Thyroid gland (tissue), 4 donors: ENCODE data around the gene LSM7. TPM values are rescaled to one million over a fixed set of nuclear protein-coding genes. Genes with fewer than 3 reads are reported as not detected.

Experiments used
- DNase-seq, 2 donors: peaks; one replicate each; pipeline ENCODE4 v3.0.0-alpha.2; 2019
- H3K27ac ChIP-seq, 3 donors: fragments of 200-600 bp; sonication (generic); 1 replicate in 2 of 3; 2 replicates in 1 of 3; pipeline ENCODE4 v1.5.1; 2016 to 2019; ENCODE audit warnings: mild to moderate bottlenecking in 1 of 3, moderate library complexity in 1 of 3
- H3K27me3 ChIP-seq: fragments of 200-600 bp; sonication (generic); one replicate; pipeline ENCODE4 v1.5.1; 2019
- H3K36me3 ChIP-seq, 2 donors: fragments of 200-600 bp; sonication (generic); one replicate each; pipeline ENCODE4 v1.5.1; 2016 to 2019
- H3K4me1 ChIP-seq, 2 donors: fragments of 200-600 bp; sonication (generic); one replicate each; pipeline ENCODE4 v1.5.1; 2017 to 2019
- H3K4me3 ChIP-seq, 3 donors: fragments of 200-600 bp; sonication (generic); replicated peaks in 1 of 3; 1 replicate in 2 of 3; 2 replicates in 1 of 3; pipeline ENCODE4 v1.5.1; 2016; ENCODE audit warnings: mild to moderate bottlenecking in 1 of 3
- H3K9me3 ChIP-seq: fragments of 200-600 bp; sonication (generic); one replicate; pipeline ENCODE4 v1.5.1; 2017
- POLR2A ChIP-seq, 2 donors: fragments of 450-650 bp; IDR thresholded peaks; one replicate each; pipeline ENCODE4 v1.6.1; 2017; ENCODE audit warnings: antibody characterized with exemption in 2 of 2, mild to moderate bottlenecking in 2 of 2, moderate library complexity in 1 of 2
- WGBS, 2 donors: methylation state at CpG; one replicate each; pipeline ENCODE4 v1.1.5; 2017; 5-methylcytosine and 5-hydroxymethylcytosine counted together
- intact Hi-C: fragments of 100-400 bp; cut with DNase I; formaldehyde crosslinking; loops from one replicate; pipeline ENCODE4 v1.15.1; 2023
- total RNA-seq, 4 donors: library from RNA; depleted of rRNA; stranded (reverse); fragments of >200 nt; gene quantifications; one replicate each; pipeline ENCODE4 v1.2.3, GENCODE V29; 2016
- TF ChIP-seq, protein P1 (sequence below), 6 experiments: fragments of 200-600 bp in 3 of 6; fragments of 450-650 bp in 3 of 6; sonication (generic) in 3 of 6; IDR thresholded peaks; one replicate each; pipeline ENCODE4 v1.5.1; 2016 to 2019; ENCODE audit warnings: antibody characterized with exemption in 6 of 6, mild to moderate bottlenecking in 2 of 6, inconsistent platforms in 1 of 6, moderate library complexity in 1 of 6

Gene LSM7
- total RNA-seq, 4 donors from 2014 or later = 21.1 to 139 (median 55.1) TPM

DNA sequence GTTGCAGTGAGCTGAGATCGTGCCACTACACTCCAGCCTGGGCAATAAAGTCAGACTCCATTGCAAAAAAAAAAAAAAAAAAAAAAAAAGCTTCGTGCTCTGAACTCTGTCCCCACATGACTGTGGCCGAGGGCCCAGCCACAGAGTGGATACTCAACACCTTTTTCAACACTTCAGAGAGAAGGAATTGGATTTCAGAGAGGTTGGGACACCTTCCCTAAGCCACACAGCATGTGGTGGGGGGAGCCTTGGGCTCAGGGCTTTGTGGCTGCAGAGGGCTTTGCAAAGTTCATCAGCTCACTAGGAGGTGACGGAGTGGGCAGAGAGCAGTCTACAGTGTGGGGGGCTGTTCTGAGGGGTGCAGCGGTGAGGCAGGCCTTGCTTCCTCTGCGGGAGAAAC lies 9.5 kb downstream of the LSM7 start:
- Histone ChIP-seq H3K27me3 (no peaks in the 10 kb centered on the region), H3K36me3 (peaks cover 4 to 8% of the 10 kb centered on the region in 2 donors), H3K4me1 (no peaks in the 10 kb centered on the region), H3K27ac (no peak overlapping the region), H3K9me3 (no peaks in the 10 kb centered on the region), H3K4me3 (no peak overlapping the region)
- no peak for DNase-seq
- intact Hi-C loops = no loop called here
- 85 to 90% methylated on average over 6 of the region's 6 CpGs for WGBS, 2 donors
- no peak for TF ChIP-seq POLR2A (IDR thresholded peaks at IDR 0.05)
- TF ChIP-seq, protein P1, sequence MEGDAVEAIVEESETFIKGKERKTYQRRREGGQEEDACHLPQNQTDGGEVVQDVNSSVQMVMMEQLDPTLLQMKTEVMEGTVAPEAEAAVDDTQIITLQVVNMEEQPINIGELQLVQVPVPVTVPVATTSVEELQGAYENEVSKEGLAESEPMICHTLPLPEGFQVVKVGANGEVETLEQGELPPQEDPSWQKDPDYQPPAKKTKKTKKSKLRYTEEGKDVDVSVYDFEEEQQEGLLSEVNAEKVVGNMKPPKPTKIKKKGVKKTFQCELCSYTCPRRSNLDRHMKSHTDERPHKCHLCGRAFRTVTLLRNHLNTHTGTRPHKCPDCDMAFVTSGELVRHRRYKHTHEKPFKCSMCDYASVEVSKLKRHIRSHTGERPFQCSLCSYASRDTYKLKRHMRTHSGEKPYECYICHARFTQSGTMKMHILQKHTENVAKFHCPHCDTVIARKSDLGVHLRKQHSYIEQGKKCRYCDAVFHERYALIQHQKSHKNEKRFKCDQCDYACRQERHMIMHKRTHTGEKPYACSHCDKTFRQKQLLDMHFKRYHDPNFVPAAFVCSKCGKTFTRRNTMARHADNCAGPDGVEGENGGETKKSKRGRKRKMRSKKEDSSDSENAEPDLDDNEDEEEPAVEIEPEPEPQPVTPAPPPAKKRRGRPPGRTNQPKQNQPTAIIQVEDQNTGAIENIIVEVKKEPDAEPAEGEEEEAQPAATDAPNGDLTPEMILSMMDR (IDR thresholded peaks at IDR 0.05) = no peak

DNA sequence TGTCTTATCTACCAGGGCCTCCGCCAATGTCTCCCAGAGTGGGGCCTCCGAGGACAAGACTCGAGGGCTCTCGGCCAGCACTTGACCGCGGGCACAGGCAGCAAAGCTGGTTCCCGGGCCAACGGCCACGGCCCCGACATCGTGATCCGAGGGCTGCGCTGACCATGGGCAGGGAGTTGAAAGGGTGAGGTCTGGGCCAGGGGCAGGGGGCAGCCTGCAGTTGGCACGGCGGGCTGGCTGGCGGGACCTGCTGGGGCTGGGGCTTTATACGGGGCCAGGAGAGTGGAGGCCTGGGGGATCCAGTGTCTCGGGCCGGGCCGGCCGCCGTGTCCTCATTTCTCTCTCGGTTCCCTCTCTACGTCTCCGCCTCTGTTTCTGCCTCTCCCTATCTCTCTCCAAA lies 10.6 kb downstream of the LSM7 start:
- Histone ChIP-seq H3K4me3 (no peak overlapping the region), H3K27ac (no peak overlapping the region), H3K36me3 (peaks cover 0 to 4% of the 10 kb centered on the region in 2 donors), H3K27me3 (peaks cover 3% of the 10 kb centered on the region), H3K9me3 (no peaks in the 10 kb centered on the region), H3K4me1 (no peaks in the 10 kb centered on the region)
- no peak for DNase-seq
- TF ChIP-seq POLR2A (IDR thresholded peaks at IDR 0.05) = no peak
- TF ChIP-seq, protein P1 (IDR thresholded peaks at IDR 0.05) = no peak
- intact Hi-C loops = no loop called here
- 66% methylated on average over 15 to 19 of the region's 25 CpGs for WGBS, 2 donors

DNA sequence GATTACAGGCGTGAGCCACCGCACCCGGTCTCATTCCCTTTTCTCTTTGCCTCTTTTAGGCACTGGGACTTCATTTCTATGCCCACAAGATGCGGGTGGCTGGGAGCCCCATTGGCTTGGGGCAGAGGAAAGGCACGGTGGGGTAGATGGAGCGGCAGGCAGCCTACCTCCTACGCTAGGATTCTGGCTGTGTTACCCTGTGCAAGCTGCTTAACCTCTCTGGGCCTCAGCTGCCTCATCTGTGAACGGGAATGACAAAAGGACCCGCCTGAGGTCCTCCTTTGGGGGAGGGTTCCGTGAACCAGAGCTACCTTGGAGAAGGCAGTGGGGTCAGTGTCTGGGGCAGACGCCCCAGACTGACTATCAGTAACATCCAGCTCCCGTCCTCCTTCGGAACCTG lies 11.1 kb downstream of the LSM7 start:
- H3K9me3 ChIP-seq = no peaks in the 10 kb centered on the region
- no peak overlapping the region for H3K4me3 ChIP-seq
- WGBS, 2 donors = 89 to 93% methylated on average over 13 of the region's 13 CpGs
- TF ChIP-seq, protein P1 (IDR thresholded peaks at IDR 0.05) = no peak
- no peak for TF ChIP-seq POLR2A (IDR thresholded peaks at IDR 0.05)
- H3K4me1 ChIP-seq = no peaks in the 10 kb centered on the region
- DNase-seq = no peak
- H3K27me3 ChIP-seq = peaks cover 4% of the 10 kb centered on the region
- intact Hi-C loops = no loop called here
- no peak overlapping the region for H3K27ac ChIP-seq
- peaks cover 0 to 4% of the 10 kb centered on the region in 2 donors for H3K36me3 ChIP-seq

DNA sequence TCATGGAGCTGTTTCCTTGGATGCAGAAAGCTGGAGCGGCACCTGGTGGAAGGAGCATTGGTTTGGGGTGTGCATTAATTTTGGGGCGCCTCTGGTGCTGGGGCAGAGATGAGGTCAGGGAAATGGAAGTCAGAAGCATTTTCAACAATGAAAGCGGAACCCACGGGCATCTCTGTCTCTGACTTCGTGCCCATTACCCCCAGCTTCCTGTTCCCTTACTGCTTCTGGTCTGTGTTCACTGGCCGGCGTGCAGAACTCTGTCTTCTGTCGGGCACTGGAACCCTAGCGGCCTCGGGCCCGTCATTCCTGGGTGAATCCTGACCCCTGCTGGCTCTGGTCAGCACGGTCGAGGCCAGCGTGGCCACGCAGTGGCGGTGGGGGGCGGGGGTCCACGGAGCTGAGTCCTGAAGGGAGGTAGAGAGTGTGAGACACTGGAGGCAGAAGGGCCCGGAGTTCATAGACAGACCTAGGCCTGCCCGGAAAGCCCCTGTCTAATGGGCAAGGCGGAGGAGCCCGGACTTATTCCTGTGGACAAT lies 12.5 kb downstream of the LSM7 start:
- WGBS, 2 donors = 24 to 30% methylated on average over 13 to 21 of the region's 22 CpGs
- no peaks in the 10 kb centered on the region for H3K4me1 ChIP-seq
- DNase-seq = peak; percentile 49
- H3K9me3 ChIP-seq = no peaks in the 10 kb centered on the region
- TF ChIP-seq, protein P1 (IDR thresholded peaks at IDR 0.05) = peak in 5 of 6 experiments; percentile 16 to 62 (median 49)
- no peak for TF ChIP-seq POLR2A (IDR thresholded peaks at IDR 0.05)
- no peak overlapping the region for H3K27ac ChIP-seq
- no peaks in the 10 kb centered on the region for H3K36me3 ChIP-seq
- intact Hi-C loops = no loop called here
- H3K27me3 ChIP-seq = peaks cover 4% of the 10 kb centered on the region
- H3K4me3 ChIP-seq = no peak overlapping the region

DNA sequence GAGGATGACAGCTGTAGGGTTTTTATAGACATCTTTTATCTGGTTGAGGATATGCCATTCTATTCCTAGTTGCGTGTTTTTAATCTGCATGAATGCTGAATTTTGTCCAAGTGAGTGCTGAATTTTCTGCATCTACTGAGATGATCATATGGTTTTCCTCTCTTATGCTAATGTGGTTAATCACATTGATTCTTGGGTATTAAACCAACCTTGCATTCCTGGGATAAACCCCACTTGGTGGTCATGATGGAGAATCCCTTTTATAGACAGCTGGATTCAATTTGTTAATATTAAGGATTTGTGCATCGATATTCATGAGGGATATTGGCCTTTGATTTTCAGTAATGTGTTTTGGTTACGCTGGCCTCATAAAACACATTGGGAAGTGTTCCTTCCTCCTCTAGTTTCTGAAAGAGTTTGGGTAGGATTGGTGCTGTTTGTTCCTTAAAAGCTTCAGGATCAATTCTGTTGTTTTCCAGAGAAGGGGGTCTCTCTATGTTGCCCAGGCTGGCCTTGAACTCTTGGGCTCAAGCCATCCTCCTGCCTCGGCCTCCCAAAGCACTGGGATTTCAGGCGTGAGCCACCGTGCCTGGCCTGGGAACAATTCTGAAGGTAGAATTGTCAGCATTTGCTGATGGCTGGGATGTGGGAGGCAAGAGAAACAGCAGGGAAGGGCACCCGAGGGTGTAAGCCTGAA lies 13.1 kb downstream of the LSM7 start:
- intact Hi-C loops = no loop called here
- H3K27me3 ChIP-seq = peaks cover 4% of the 10 kb centered on the region
- no peak overlapping the region for H3K27ac ChIP-seq
- no peak for TF ChIP-seq POLR2A (IDR thresholded peaks at IDR 0.05)
- TF ChIP-seq, protein P1 (IDR thresholded peaks at IDR 0.05) = no peak
- H3K36me3 ChIP-seq = no peaks in the 10 kb centered on the region
- no peak for DNase-seq
- H3K9me3 ChIP-seq = no peaks in the 10 kb centered on the region
- 89% methylated on average over 7 of the region's 7 CpGs for WGBS, 2 donors
- no peaks in the 10 kb centered on the region for H3K4me1 ChIP-seq
- H3K4me3 ChIP-seq = no peak overlapping the region
